ENCODE results near the gene ACSBG1.

Gene ACSBG1

GRCh38 chr15:78220713-78221112 is 13.7 kb downstream of the ACSBG1 start:
- H2AFZ ChIP-seq (ENCODE audit: low read depth, low read length), result no peak overlapping the region
- no peaks in the 10 kb centered on the region for H3K27me3 ChIP-seq (ENCODE audit: insufficient read depth, low read length, poor library complexity)
- no peaks in the 10 kb centered on the region for H3K79me2 ChIP-seq (ENCODE audit: insufficient read depth, low read length)
- ATAC-seq (ENCODE audit: insufficient read depth, low read depth), result no peak
- DNase-seq, result no peak
- H3K4me3 ChIP-seq (ENCODE audit: low read depth in 1 of 2, low read length in 2 of 2), result no peak overlapping the region
- TF ChIP-seq EZH2 (IDR thresholded peaks at IDR 0.05; ENCODE audit: borderline replicate concordance, low read depth, low read length, severe bottlenecking), result no peak
- no peak for TF ChIP-seq CTCF (IDR thresholded peaks at IDR 0.05; ENCODE audit: borderline replicate concordance, extremely low read depth, low read length, poor library complexity, severe bottlenecking)
- no peak overlapping the region for H3K9ac ChIP-seq (ENCODE audit: low read depth, low read length)
- no peak overlapping the region for H3K27ac ChIP-seq (ENCODE audit: low read length)
- H3K9me3 ChIP-seq (ENCODE audit: insufficient read depth, low read length, severe bottlenecking), result no peaks in the 10 kb centered on the region
- no peaks in the 10 kb centered on the region for H3K4me1 ChIP-seq (ENCODE audit: insufficient read depth, low read length)
- no peak overlapping the region for H3K4me2 ChIP-seq (ENCODE audit: insufficient read depth, low read length)
- no peaks in the 10 kb centered on the region for H3K36me3 ChIP-seq (ENCODE audit: insufficient read depth, low read length)
- no peaks in the 10 kb centered on the region for H4K20me1 ChIP-seq (ENCODE audit: insufficient read depth, low read length)

GRCh38 chr15:78216276-78217104 is 17.9 kb downstream of the ACSBG1 start:
- DNase-seq (no peak), ATAC-seq (ENCODE audit: insufficient read depth, low read depth) (no peak)
- peaks cover 5% of the 10 kb centered on the region for H3K27me3 ChIP-seq (ENCODE audit: insufficient read depth, low read length, poor library complexity)
- no peaks in the 10 kb centered on the region for H3K9me3 ChIP-seq (ENCODE audit: insufficient read depth, low read length, severe bottlenecking)
- H3K79me2 ChIP-seq (ENCODE audit: insufficient read depth, low read length), result no peaks in the 10 kb centered on the region
- H3K36me3 ChIP-seq (ENCODE audit: insufficient read depth, low read length), result no peaks in the 10 kb centered on the region
- H3K27ac ChIP-seq (ENCODE audit: low read length), result no peak overlapping the region
- H3K4me3 ChIP-seq (ENCODE audit: low read depth in 1 of 2, low read length in 2 of 2), result no peak overlapping the region
- H3K4me2 ChIP-seq (ENCODE audit: insufficient read depth, low read length), result no peak overlapping the region
- no peak overlapping the region for H2AFZ ChIP-seq (ENCODE audit: low read depth, low read length)
- H3K9ac ChIP-seq (ENCODE audit: low read depth, low read length), result no peak overlapping the region
- no peaks in the 10 kb centered on the region for H3K4me1 ChIP-seq (ENCODE audit: insufficient read depth, low read length)
- TF ChIP-seq CTCF (IDR thresholded peaks at IDR 0.05; ENCODE audit: borderline replicate concordance, extremely low read depth, low read length, poor library complexity, severe bottlenecking), result no peak
- no peak for TF ChIP-seq EZH2 (IDR thresholded peaks at IDR 0.05; ENCODE audit: borderline replicate concordance, low read depth, low read length, severe bottlenecking)
- H4K20me1 ChIP-seq (ENCODE audit: insufficient read depth, low read length), result no peaks in the 10 kb centered on the region

GRCh38 chr15:78213956-78214355 is 20.4 kb downstream of the ACSBG1 start:
- DNase-seq, result no peak
- H3K9me3 ChIP-seq (ENCODE audit: insufficient read depth, low read length, severe bottlenecking), result no peaks in the 10 kb centered on the region
- peaks cover 5% of the 10 kb centered on the region for H3K27me3 ChIP-seq (ENCODE audit: insufficient read depth, low read length, poor library complexity)
- H4K20me1 ChIP-seq (ENCODE audit: insufficient read depth, low read length), result no peaks in the 10 kb centered on the region
- H3K4me2 ChIP-seq (ENCODE audit: insufficient read depth, low read length), result no peak overlapping the region
- no peak for TF ChIP-seq EZH2 (IDR thresholded peaks at IDR 0.05; ENCODE audit: borderline replicate concordance, low read depth, low read length, severe bottlenecking)
- TF ChIP-seq CTCF (IDR thresholded peaks at IDR 0.05; ENCODE audit: borderline replicate concordance, extremely low read depth, low read length, poor library complexity, severe bottlenecking), result no peak
- no peak for ATAC-seq (ENCODE audit: insufficient read depth, low read depth)
- no peak overlapping the region for H3K27ac ChIP-seq (ENCODE audit: low read length)
- H3K36me3 ChIP-seq (ENCODE audit: insufficient read depth, low read length), result no peaks in the 10 kb centered on the region
- H2AFZ ChIP-seq (ENCODE audit: low read depth, low read length), result no peak overlapping the region
- H3K9ac ChIP-seq (ENCODE audit: low read depth, low read length), result no peak overlapping the region
- no peak overlapping the region for H3K4me3 ChIP-seq (ENCODE audit: low read depth in 1 of 2, low read length in 2 of 2)
- H3K4me1 ChIP-seq (ENCODE audit: insufficient read depth, low read length), result no peaks in the 10 kb centered on the region
- H3K79me2 ChIP-seq (ENCODE audit: insufficient read depth, low read length), result no peaks in the 10 kb centered on the region

All from DND-41 (cell line).